Chondrocyte (in vitro differentiated cells): ENCODE data around the gene GATA6. TPM values are rescaled to one million over a fixed set of nuclear protein-coding genes. Genes with fewer than 3 reads are reported as not detected.
"Not testable (repeated sequence)": the region's sequence is repeated elsewhere in the genome, so short reads cannot be mapped to it uniquely, and the experiment has no call there.

ENCODE experiments used
- DNase-seq: peaks from one replicate; pipeline ENCODE4 v3.0.0; 2021; ENCODE audit warnings: mixed read lengths, low spot score
- H3K27ac Mint-ChIP-seq: one replicate; pipeline ENCODE4 v1.8.0; 2021; ENCODE audit warnings: mild to moderate bottlenecking, moderate library complexity, mixed read lengths; ENCODE audit not compliant: unreplicated experiment
- H3K27me3 Mint-ChIP-seq: 2 replicates; pipeline ENCODE4 v1.8.0; 2021; ENCODE audit warnings: low read depth, mixed read lengths
- H3K36me3 Mint-ChIP-seq: 2 replicates; pipeline ENCODE4 v1.8.0; 2021; ENCODE audit warnings: low read depth, mixed read lengths
- H3K4me1 Mint-ChIP-seq: 2 replicates; pipeline ENCODE4 v1.8.0; 2021; ENCODE audit warnings: low read depth, mild to moderate bottlenecking, mixed read lengths
- H3K4me3 Mint-ChIP-seq: one replicate; pipeline ENCODE4 v1.8.0; 2021; ENCODE audit warnings: mild to moderate bottlenecking, moderate library complexity, mixed read lengths; ENCODE audit not compliant: unreplicated experiment
- H3K9me3 Mint-ChIP-seq: 2 replicates; pipeline ENCODE4 v1.8.0; 2021; ENCODE audit warnings: low read depth, mixed read lengths
- total RNA-seq: library from RNA; stranded (reverse); gene quantifications from 3 replicates; pipeline ENCODE4 v1.2.1, GENCODE V29; 2021
- TF ChIP-seq, protein P1 (sequence below): fragments of 200-600 bp; sonication (generic); IDR thresholded peaks from 2 replicates; pipeline ENCODE4 v1.5.0; 2021; ENCODE audit warnings: antibody characterized with exemption, mild to moderate bottlenecking, moderate library complexity

The GATA6 gene
- total RNA-seq, 1 donor from 2014 or later = 13.1 TPM

DNA sequence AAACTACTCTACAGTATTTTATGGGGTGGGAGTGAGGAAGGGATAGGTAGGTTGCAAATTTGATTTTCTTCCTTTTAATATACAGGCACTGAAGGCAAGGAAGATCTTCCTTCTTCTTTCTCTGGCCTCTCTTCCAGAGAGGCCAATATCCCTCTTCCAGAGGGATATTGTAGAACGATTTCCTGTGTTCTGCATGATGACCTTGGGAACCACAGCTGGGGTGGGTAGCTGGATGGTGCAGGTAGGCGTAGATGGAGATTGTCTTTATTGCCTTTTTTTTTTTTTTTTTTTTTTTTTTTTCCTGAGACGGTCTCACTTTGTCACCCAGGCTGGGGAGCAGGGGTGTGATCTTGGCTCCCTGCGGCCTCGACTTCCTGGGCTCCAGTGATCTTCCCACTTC, 49.4 kb downstream of the GATA6 start:
- no peaks in the 10 kb centered on the region for H3K36me3 Mint-ChIP-seq
- no peak overlapping the region for H3K27ac Mint-ChIP-seq
- H3K27me3 Mint-ChIP-seq = no peaks in the 10 kb centered on the region
- peaks cover 18% of the 10 kb centered on the region for H3K4me1 Mint-ChIP-seq
- H3K4me3 Mint-ChIP-seq = no peak overlapping the region
- TF ChIP-seq, protein P1, sequence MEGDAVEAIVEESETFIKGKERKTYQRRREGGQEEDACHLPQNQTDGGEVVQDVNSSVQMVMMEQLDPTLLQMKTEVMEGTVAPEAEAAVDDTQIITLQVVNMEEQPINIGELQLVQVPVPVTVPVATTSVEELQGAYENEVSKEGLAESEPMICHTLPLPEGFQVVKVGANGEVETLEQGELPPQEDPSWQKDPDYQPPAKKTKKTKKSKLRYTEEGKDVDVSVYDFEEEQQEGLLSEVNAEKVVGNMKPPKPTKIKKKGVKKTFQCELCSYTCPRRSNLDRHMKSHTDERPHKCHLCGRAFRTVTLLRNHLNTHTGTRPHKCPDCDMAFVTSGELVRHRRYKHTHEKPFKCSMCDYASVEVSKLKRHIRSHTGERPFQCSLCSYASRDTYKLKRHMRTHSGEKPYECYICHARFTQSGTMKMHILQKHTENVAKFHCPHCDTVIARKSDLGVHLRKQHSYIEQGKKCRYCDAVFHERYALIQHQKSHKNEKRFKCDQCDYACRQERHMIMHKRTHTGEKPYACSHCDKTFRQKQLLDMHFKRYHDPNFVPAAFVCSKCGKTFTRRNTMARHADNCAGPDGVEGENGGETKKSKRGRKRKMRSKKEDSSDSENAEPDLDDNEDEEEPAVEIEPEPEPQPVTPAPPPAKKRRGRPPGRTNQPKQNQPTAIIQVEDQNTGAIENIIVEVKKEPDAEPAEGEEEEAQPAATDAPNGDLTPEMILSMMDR = no peak
- H3K9me3 Mint-ChIP-seq = no peaks in the 10 kb centered on the region
- no peak for DNase-seq

DNA sequence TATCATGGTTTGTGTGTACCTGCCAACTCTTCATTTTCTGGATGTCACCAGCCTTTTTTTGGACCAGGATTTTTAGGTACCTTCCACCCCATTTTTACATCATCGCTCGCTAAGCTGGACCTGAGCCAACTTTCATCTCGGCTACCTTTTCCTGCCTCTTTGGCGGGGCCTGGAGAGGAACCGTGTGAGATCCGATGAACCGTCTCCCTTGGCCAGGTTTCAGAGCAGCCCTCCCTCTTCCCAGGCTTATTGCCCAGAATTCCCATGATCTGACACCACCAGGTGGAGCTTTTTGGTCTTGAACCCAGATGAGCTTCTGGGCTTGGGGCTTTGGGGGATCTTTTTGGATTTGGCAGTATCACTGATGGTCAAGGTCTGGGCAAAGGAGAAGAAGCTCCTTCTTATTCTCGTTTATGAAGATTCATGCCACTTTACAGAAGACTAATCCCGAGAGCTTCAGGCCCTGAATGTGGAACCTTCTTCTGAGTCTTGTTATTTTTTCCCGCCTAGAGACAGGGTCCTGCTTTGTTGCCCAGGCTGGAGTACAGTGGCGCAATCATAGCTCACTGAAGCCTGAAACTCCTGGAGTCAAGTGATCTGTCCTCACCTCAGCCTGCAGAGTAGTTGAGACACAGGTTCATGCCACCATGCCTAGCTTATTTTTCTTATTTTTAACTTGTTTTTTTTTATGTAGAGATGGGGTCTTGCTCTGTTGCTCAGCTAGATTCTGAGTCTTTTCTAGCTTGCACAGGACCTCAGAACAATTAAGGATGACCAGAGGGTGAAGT, 50.4 kb downstream of the GATA6 start:
- Mint-ChIP-seq H3K27ac (no peak overlapping the region), H3K9me3 (no peaks in the 10 kb centered on the region), H3K36me3 (no peaks in the 10 kb centered on the region), H3K27me3 (no peaks in the 10 kb centered on the region), H3K4me1 (peaks cover 17% of the 10 kb centered on the region), H3K4me3 (no peak overlapping the region)
- TF ChIP-seq, protein P1 = peak; percentile 45
- DNase-seq = no peak

DNA sequence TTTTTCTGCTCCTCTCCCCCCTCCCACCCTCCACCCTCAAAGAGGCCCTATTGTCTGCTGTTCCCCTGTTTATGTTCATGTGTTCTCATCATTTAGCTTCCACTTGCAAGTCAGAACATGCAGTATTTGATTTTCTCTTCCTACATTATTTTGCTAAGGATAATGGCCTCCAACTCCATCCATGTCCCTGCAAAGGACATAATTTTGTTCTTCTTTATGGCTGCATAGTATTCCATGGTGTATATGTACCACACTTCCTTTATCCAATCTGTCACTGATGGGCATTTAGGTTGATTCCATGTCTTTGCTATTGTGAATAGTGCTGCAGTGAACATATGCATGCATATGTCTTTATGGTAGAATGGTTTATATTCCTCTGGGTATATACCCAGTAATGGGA, 51.2 kb downstream of the GATA6 start:
- H3K9me3 Mint-ChIP-seq, H3K4me3 Mint-ChIP-seq, DNase-seq, H3K27ac Mint-ChIP-seq, H3K27me3 Mint-ChIP-seq, H3K36me3 Mint-ChIP-seq: not testable (repeated sequence)
- peaks cover 13% of the 10 kb centered on the region for H3K4me1 Mint-ChIP-seq

DNA sequence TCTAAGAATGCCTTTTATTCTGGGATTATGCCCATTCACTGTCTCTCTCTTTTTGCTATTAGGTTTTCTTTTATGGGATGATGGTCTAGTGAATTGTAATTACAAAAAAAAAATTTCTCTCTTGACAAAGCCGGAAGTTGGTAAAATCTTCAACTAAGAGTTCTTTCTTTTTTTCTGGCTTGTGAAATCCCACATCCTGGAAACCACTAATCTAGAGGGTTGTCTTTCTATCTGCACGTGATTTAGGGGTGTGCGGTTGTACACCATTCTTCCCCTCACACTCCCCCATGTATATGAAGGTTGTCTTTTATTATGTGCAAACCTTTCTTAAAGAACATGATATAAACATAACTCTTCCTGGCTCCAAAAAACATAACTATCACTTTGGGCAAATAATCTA, 52.0 kb downstream of the GATA6 start:
- no peaks in the 10 kb centered on the region for H3K27me3 Mint-ChIP-seq
- H3K9me3 Mint-ChIP-seq = no peaks in the 10 kb centered on the region
- no peak overlapping the region for H3K4me3 Mint-ChIP-seq
- TF ChIP-seq, protein P1 = no peak
- peaks cover 13% of the 10 kb centered on the region for H3K4me1 Mint-ChIP-seq
- H3K27ac Mint-ChIP-seq = no peak overlapping the region
- no peaks in the 10 kb centered on the region for H3K36me3 Mint-ChIP-seq
- DNase-seq = no peak

DNA sequence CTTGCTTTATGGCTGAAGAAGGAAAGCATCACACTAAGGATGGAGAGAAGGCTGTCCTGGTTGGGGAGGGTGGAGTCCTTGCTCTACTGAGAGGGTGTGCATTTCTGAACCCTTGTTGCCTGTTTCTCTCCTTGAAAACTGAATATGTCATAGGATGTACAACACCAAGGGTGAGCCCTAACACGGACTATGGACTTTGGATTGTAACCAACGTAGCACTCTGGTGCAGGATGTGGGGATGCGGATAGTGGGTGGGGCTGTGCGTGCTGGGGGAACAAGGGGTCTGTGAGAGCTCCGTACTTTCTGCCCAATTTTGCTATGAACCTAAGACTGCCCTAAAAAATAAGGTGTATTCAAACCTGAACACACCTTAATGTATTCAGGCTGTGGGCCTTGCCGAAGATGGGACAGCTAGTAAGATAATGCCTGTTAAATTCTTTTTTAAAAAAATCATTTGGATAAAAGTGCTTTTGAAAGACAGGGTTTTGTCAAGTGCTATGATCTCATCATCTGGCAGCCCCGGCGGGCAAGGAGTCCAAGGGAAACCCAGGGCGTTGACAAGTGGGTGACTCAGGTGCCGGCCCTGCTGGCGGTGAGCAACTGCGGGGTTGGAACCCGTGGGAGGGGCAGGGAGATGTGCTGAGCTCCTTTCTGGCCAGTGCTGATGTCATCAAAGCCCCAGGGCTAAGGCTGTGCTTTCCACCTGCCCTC, 54.0 kb downstream of the GATA6 start:
- TF ChIP-seq, protein P1 = no peak
- DNase-seq = no peak
- Mint-ChIP-seq H3K4me1 (peaks cover 15% of the 10 kb centered on the region), H3K36me3 (no peaks in the 10 kb centered on the region), H3K27me3 (peaks cover 3% of the 10 kb centered on the region), H3K4me3 (no peak overlapping the region), H3K9me3 (no peaks in the 10 kb centered on the region), H3K27ac (no peak overlapping the region)
